Neural progenitor cell (in vitro differentiated cells): ENCODE results near the gene ISLR.

Source experiments
- CTCF ChIP-seq: fragments of 200-600 bp; sonication (generic); IDR thresholded peaks from 2 replicates; pipeline ENCODE4 v1.5.1; 2017; ENCODE audit warnings: antibody characterized with exemption, mild to moderate bottlenecking
- EZH2 ChIP-seq: fragments of 200-600 bp; sonication (generic); IDR thresholded peaks from 2 replicates; pipeline ENCODE4 v1.6.1; 2017; ENCODE audit warnings: antibody characterized with exemption, mild to moderate bottlenecking, moderate library complexity

GRCh38 chr15:74157868-74158827, 15.4 kb upstream of the ISLR start:
- TF ChIP-seq CTCF (no peak), EZH2 (no peak)
